MM.1S (cell line): ENCODE results near the gene ANKRD13B.

Experiments
- DNase-seq: peaks from one replicate; pipeline ENCODE4 v3.0.0-alpha.2; 2015
- H2AFZ ChIP-seq: fragments of 300-600 bp; sonication (generic); 2 replicates; pipeline ENCODE4 v1.6.0; 2016; ENCODE audit warnings: antibody characterized with exemption, low read length
- H3F3A ChIP-seq: fragments of 300-600 bp; sonication (generic); 2 replicates; pipeline ENCODE4 v1.6.1; 2016; ENCODE audit warnings: mild to moderate bottlenecking, antibody characterized with exemption, low read length, moderate library complexity, mixed read lengths; ENCODE audit not compliant: insufficient read depth
- H3K27ac ChIP-seq: fragments of 300-600 bp; sonication (generic); 2 replicates; pipeline ENCODE4 v1.5.1; 2016; ENCODE audit warnings: mild to moderate bottlenecking, low read length
- H3K27me3 ChIP-seq: fragments of 300-600 bp; sonication (generic); replicated peaks from 2 replicates; pipeline ENCODE4 v1.6.0; 2016; ENCODE audit warnings: low read length; ENCODE audit not compliant: insufficient read depth
- H3K36me3 ChIP-seq: fragments of 300-600 bp; sonication (generic); replicated peaks from 2 replicates; pipeline ENCODE4 v1.6.1; 2016; ENCODE audit warnings: mild to moderate bottlenecking, low read length, mixed read lengths; ENCODE audit not compliant: insufficient read depth
- H3K4me1 ChIP-seq: fragments of 300-600 bp; sonication (generic); 2 replicates; pipeline ENCODE4 v1.6.1; 2016; ENCODE audit warnings: low read length, mixed read lengths
- H3K4me2 ChIP-seq: fragments of 300-600 bp; sonication (generic); 2 replicates; pipeline ENCODE4 v1.6.0; 2016; ENCODE audit warnings: low read depth, low read length
- H3K4me3 ChIP-seq: fragments of 300-600 bp; sonication (generic); 2 replicates; pipeline ENCODE4 v1.5.1; 2016; ENCODE audit warnings: low read length, mixed read lengths
- H3K79me2 ChIP-seq: fragments of 300-600 bp; sonication (generic); 2 replicates; pipeline ENCODE4 v1.6.1; 2016; ENCODE audit warnings: mixed run types, low read length, mixed read lengths
- H3K9ac ChIP-seq: fragments of 300-600 bp; sonication (generic); 2 replicates; pipeline ENCODE4 v1.6.1; 2016; ENCODE audit warnings: low read length, mixed read lengths
- H3K9me2 ChIP-seq: fragments of 300-600 bp; sonication (generic); replicated peaks from 2 replicates; pipeline ENCODE4 v1.6.1; 2016; ENCODE audit warnings: mild to moderate bottlenecking, low read length, mixed read lengths; ENCODE audit not compliant: insufficient read depth
- H3K9me3 ChIP-seq: fragments of 300-600 bp; sonication (generic); replicated peaks from 2 replicates; pipeline ENCODE4 v1.6.1; 2016; ENCODE audit warnings: mild to moderate bottlenecking, low read length, mixed read lengths; ENCODE audit not compliant: insufficient read depth
- H4K20me1 ChIP-seq: fragments of 300-600 bp; sonication (generic); 2 replicates; pipeline ENCODE4 v1.6.1; 2016; ENCODE audit warnings: mild to moderate bottlenecking, low read length, moderate library complexity, mixed read lengths; ENCODE audit not compliant: insufficient read depth
- EZH2 ChIP-seq: fragments of 300-600 bp; sonication (generic); optimal IDR thresholded peaks from 2 replicates; pipeline ENCODE3; 2017; ENCODE audit warnings: low read depth, mild to moderate bottlenecking, antibody characterized with exemption, low read length, mixed read lengths
- EZH2phosphoT487 ChIP-seq: fragments of 300-600 bp; sonication (generic); IDR thresholded peaks from 2 replicates; pipeline ENCODE4 v1.6.1; 2018; ENCODE audit warnings: antibody characterized with exemption, low read length
- TF ChIP-seq, protein P1 (sequence below): fragments of 300-600 bp; sonication (generic); IDR thresholded peaks from 2 replicates; pipeline ENCODE4 v1.5.1; 2016; ENCODE audit warnings: antibody characterized with exemption, low read length, mixed read lengths

Gene ANKRD13B

DNA sequence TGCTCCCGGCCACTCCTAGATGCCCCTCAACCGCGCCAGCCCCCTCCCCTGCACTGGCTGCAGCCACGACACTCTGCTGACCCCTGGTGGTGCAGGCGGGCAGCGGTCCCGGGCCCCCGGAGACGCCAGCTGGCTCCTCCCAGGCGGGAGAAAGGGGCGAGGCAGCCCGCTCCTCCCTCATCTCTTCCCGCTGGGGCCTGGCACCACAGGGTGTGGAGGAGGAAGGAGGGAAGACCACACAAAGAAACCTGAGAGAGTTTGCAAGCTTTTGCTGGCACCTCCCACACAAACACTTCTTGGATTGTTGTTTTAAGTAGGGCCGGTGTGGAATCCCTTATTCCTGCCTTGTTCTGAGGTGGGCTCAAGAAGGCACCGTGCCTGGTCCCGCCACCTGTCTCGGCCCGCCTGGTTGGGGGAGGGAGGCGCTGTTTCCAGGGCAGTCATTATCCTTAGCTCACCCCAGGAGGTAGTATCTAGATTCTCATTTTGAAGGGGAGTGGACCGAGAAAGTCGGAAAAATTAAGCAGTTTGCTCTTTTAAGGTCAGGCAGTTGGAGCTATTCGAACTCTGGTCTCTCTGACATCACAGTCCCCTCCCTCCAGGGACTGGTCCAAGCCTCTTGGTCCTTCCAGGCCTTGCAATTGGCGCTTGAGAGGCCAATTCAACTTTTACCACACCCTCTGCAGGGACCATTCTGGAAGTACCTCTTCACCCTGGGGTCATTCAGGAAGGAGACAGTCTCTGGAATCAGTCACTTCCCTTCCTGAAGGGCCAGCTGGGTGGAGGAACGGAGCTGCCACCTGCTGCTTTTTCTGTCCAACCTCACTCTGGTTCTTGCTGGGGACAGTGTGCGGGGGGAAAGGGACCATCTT is 959 bp upstream of the ANKRD13B start:
- TF ChIP-seq EZH2 (no peak), EZH2phosphoT487 (no peak)
- TF ChIP-seq, protein P1, sequence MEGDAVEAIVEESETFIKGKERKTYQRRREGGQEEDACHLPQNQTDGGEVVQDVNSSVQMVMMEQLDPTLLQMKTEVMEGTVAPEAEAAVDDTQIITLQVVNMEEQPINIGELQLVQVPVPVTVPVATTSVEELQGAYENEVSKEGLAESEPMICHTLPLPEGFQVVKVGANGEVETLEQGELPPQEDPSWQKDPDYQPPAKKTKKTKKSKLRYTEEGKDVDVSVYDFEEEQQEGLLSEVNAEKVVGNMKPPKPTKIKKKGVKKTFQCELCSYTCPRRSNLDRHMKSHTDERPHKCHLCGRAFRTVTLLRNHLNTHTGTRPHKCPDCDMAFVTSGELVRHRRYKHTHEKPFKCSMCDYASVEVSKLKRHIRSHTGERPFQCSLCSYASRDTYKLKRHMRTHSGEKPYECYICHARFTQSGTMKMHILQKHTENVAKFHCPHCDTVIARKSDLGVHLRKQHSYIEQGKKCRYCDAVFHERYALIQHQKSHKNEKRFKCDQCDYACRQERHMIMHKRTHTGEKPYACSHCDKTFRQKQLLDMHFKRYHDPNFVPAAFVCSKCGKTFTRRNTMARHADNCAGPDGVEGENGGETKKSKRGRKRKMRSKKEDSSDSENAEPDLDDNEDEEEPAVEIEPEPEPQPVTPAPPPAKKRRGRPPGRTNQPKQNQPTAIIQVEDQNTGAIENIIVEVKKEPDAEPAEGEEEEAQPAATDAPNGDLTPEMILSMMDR, result peak; percentile 97
- H3K9me2 ChIP-seq, result no peaks in the 10 kb centered on the region
- peaks cover 20% of the 10 kb centered on the region for H3K79me2 ChIP-seq
- no peaks in the 10 kb centered on the region for H3K9me3 ChIP-seq
- H3K9ac ChIP-seq, result no peak overlapping the region
- peak; percentile 78 for DNase-seq
- H3K4me1 ChIP-seq, result peaks cover 36% of the 10 kb centered on the region
- no peaks in the 10 kb centered on the region for H3K27me3 ChIP-seq
- no peaks in the 10 kb centered on the region for H3K36me3 ChIP-seq
- H3K4me3 ChIP-seq, result 0 out of 2 replicates have a peak overlapping the region, but pooled peaks have one; percentile 69
- peaks cover 6% of the 10 kb centered on the region; the same call in 1 of the 2 replicates for H3F3A ChIP-seq
- no peak overlapping the region for H3K27ac ChIP-seq
- H4K20me1 ChIP-seq, result no peaks in the 10 kb centered on the region
- peak overlapping the region; percentile 59 for H2AFZ ChIP-seq
- H3K4me2 ChIP-seq, result peak overlapping the region; percentile 99

DNA sequence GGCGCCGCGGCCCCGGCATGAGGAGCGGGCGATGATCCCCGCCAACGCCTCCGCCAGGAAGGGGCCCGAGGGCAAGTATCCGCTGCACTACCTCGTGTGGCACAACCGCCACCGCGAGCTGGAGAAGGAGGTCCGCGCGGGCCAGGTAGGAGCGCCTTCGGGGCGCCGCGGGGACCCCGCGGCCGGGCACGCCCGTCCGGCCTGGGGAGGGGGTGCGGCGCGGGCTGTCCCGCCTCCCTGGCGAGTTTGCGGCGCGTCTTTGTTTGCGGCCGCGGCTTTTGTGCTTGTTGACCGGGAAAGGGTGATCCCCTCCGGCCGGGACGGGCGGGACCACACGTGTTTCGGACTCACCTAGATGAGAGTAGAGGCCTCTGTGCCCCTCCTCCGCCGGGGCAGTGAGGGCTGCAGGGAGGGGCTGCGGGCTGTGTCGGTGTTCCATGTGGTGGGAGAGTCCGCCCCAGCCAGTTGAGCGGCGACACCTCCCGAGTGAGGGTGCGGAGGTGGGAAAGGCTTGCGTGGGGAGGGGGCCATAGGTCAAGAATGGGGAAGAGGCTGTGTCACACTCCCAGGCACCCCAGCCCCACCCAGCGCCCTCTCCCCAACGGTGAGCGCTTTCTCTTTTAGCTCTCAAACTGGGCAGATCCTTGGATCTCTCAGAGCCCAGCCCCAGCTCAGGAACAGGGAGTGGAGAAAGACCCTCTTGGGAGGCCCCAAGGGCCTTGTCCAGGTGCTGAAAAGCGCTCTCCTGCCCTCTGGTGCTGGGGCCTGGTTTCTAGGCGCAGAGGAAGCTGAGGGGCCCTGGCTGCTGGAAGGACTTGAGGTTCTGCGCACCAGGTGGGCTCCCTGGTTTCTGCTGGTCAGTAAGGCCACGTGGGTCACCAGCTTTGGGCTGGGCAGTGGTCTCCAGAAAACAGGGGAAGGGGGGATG is 923 bp downstream of the ANKRD13B start:
- Histone ChIP-seq H3K4me2 (peak overlapping the region; percentile 97), H3K36me3 (no peaks in the 10 kb centered on the region), H3K4me1 (peaks cover 29% of the 10 kb centered on the region), H3K27me3 (no peaks in the 10 kb centered on the region), H3K27ac (no peak overlapping the region), H3K79me2 (peaks cover 1% of the 10 kb centered on the region), H3K9ac (peak overlapping the region; percentile 21; the same call in 1 of the 2 replicates), H3F3A (peaks cover 6% of the 10 kb centered on the region; the same call in 1 of the 2 replicates), H2AFZ (peak overlapping the region; percentile 69; the same call in 1 of the 2 replicates), H3K9me3 (no peaks in the 10 kb centered on the region), H3K4me3 (peak overlapping the region; percentile 73), H4K20me1 (no peaks in the 10 kb centered on the region), H3K9me2 (no peaks in the 10 kb centered on the region)
- TF ChIP-seq EZH2, result no peak
- TF ChIP-seq, protein P1, result peak; percentile 44
- DNase-seq, result peak; percentile 40

DNA sequence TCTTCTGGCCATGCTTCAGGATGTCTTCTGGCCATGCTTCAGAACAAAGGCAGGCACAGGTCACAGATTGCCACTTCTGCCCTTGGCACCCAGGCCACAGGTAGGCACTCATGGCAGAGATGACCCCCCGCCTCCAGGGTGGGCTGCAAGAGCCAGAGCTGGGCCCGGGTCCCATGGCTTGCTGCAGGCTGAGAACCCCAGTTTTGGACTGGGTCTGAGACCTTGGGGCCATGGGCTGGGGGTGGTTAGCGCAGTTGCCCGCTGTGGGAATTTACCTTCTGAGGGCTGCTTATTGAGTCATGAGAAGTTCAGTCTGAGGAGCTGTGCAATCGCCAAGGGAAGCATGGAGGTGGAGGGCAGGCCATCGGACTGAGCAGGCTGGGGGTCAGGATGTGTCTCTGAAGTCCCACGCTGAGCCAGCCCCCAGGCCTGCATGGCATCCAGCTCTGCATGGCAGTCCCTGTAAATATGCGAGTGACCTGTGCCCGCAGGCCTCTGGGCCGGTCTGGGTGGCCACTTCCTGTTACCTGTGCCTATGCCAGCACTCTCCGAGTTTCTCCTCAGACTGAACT is 1.7 kb downstream of the ANKRD13B start:
- Histone ChIP-seq H3K4me2 (peak overlapping the region; percentile 97; the same call in 1 of the 2 replicates), H3K27me3 (no peaks in the 10 kb centered on the region), H3K27ac (no peak overlapping the region), H3K9me2 (no peaks in the 10 kb centered on the region), H3K4me1 (peaks cover 29% of the 10 kb centered on the region), H3K9me3 (no peaks in the 10 kb centered on the region), H2AFZ (no peak overlapping the region), H3K36me3 (no peaks in the 10 kb centered on the region), H3K79me2 (no peaks in the 10 kb centered on the region; the same call in 1 of the 2 replicates), H3F3A (peaks cover 6% of the 10 kb centered on the region; the same call in 1 of the 2 replicates), H3K9ac (no peak overlapping the region), H4K20me1 (no peaks in the 10 kb centered on the region), H3K4me3 (no peak overlapping the region)
- no peak for DNase-seq
- TF ChIP-seq EZH2phosphoT487, result no peak
- TF ChIP-seq EZH2, result no peak
- TF ChIP-seq, protein P1, result no peak; the same call in 1 of the 2 replicates
